AG09319 (cell line): ENCODE data around the gene GPR42.
"Not testable (repeated sequence)": the region's sequence is repeated elsewhere in the genome, so short reads cannot be mapped to it uniquely, and the experiment has no call there.

Experiments used
- DNase-seq: peaks from one replicate; pipeline ENCODE4 v3.0.0-alpha.2; 2010; ENCODE audit warnings: low read depth; ENCODE audit errors: extremely low read depth
- TF ChIP-seq, protein P1 (sequence below): IDR thresholded peaks from 2 replicates; pipeline ENCODE4 v1.5.1; 2011; ENCODE audit warnings: low read depth, mild to moderate bottlenecking, inconsistent platforms, low read length, moderate library complexity

Gene GPR42

DNA sequence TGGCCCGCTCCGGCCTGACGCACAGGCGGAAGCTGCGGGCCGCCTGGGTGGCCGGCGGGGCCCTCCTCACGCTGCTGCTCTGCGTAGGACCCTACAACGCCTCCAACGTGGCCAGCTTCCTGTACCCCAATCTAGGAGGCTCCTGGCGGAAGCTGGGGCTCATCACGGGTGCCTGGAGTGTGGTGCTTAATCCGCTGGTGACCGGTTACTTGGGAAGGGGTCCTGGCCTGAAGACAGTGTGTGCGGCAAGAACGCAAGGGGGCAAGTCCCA is 18.8 kb upstream of the GPR42 start:
- TF ChIP-seq, protein P1, sequence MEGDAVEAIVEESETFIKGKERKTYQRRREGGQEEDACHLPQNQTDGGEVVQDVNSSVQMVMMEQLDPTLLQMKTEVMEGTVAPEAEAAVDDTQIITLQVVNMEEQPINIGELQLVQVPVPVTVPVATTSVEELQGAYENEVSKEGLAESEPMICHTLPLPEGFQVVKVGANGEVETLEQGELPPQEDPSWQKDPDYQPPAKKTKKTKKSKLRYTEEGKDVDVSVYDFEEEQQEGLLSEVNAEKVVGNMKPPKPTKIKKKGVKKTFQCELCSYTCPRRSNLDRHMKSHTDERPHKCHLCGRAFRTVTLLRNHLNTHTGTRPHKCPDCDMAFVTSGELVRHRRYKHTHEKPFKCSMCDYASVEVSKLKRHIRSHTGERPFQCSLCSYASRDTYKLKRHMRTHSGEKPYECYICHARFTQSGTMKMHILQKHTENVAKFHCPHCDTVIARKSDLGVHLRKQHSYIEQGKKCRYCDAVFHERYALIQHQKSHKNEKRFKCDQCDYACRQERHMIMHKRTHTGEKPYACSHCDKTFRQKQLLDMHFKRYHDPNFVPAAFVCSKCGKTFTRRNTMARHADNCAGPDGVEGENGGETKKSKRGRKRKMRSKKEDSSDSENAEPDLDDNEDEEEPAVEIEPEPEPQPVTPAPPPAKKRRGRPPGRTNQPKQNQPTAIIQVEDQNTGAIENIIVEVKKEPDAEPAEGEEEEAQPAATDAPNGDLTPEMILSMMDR = no peak
- DNase-seq = no peak

DNA sequence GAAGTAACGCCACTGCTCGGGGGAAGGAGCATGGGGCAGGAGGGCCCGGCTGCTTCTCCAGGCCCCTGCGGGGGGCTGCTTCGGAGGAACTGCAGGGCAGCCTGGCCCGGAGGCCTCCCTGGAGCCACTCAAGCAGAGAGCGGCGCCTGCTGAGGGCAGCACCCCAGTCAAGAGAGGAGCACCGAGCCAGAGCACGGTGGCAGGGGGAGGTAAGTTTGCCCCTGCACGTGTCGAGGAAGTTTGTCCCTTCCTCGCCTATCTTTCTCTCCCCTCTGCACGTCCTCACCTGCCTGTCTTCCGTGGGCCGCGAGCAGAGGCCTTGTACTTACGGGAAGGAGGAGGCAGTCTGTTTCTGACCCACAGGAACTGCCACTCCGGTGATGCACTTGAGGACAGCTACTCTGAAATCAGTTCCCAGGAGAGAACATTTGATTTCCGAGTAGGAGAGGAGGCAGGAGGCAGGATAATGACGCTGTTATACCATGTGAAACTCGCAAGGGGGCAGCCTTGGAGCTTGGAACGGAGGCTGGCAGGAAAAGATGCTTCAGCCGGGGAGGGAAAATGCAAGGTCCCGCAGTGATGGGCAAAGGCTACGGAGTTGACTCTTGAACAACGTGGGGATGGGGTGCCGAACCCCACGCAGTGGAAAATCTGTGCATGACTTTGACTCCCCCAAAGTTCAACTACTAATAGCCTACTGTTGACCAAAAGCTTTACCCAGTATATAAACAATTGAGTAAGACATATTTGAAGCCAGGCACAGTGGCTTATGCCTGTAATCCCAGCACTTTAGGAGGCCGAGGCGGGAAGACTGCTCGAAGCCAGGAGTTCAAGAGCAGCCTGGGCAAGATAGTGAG is 18.2 kb upstream of the GPR42 start:
- TF ChIP-seq, protein P1 = peak; percentile 82
- peak; percentile 28 for DNase-seq

DNA sequence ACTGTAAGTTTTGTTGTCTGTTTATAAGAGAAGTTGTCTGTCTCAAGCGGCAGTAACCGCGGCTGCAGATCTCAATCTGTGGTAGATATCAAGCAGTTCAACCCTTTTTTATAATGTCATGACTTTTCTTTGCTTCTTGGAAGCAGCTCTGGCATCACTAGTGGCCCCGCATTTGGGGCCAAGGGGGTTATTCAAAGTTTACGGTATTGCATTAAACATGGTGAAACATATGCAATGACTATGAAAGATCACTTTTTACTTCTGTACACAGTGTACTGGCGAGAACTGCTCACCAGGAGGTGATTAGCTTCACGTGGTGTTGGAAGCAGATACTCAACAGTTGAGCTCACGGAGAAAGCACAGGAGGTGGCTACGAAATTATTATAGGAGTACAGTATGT is 17.2 kb upstream of the GPR42 start:
- TF ChIP-seq, protein P1 = no peak
- DNase-seq = no peak

DNA sequence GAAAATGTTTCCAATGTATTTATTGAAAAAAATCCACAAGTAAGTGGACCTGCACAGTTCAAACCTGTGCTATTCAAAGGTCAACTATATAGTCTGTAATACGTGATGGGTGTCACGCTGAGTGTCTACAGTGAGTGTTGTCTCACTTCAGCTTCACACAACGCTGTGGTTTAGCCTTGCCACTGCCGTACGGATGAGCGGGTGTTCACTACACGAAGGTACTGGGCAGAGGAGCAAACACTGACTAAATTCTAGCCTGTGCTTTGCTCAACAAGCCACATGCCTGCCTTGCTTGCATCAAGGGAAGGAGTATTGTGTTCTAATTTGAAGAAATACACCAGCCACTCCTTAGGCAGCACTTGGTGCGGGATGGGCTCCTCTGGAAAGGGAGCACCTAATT is 16.0 kb upstream of the GPR42 start:
- no peak for DNase-seq
- TF ChIP-seq, protein P1 = no peak

DNA sequence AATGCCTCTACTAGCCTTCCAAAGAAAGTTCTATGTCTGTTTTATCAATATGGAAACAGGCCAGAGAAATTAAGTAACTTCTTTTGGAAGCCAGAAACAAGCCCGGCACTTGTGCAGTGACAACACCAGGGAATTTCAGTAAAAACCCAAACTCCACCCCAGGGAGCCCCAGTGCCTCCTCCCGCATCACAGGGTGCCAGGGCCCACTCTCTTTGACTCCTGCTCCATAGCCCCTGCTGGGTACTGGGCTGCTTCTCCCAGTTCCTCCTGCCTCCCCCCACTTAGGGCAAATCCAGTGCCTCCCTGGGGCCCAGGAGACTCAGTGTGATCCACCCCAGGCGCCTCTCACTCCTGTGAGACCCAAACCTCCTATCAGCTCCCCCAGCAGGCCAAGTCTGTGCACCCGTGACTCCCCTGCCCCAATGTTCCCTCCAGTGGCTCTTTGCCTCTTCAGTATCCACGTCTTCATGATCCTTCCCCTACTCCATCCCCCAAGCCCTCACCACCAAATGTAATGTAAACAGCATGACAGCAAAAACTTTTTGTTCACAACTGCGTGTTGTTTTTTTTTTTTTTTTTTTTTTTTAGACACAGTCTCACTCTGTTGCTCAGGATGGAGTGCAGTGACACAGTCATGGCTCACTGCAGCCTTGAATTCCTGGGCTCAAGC is 14.9 kb upstream of the GPR42 start:
- no peak for DNase-seq
- TF ChIP-seq, protein P1 = no peak

DNA sequence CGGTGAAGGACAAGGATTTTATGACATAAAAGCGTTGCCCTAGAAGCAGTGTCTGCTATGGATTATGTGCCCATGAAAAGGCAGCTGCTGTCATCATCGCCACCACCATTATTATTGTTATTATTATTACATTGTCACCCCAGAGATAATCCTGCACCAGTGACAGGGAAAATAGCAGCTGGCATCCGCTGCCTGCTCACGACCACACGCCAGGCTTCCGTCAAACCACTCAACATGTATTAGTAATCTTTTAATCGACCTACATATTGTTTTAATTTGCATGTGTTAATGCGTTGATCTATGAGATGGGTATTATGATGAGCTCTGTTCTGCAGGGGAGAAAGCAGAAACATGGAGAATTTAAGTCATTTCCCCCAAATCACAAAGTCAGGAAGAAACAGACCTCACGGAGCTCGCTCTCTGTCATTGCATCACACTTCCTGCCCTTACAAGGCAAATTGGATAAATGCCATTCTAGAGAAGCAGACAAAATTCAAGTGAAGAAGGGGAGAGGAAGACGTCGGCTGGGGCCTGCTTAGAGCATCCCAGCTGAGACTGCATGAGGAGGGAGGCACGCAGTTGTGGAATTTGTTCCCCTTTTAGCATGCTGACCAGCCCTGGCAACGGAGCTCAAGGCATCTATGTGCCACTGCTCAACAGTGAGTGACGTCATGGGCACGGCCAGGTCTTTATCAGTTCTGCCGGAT is 12.8 kb upstream of the GPR42 start, which contains the start of gene FFAR3:
Gene FFAR3 (plus strand): TSS at position 594 of the 707 bp plus-strand sequence. CDS start 431 bp downstream, outside the sequence.
- TF ChIP-seq, protein P1 = no peak
- no peak for DNase-seq

DNA sequence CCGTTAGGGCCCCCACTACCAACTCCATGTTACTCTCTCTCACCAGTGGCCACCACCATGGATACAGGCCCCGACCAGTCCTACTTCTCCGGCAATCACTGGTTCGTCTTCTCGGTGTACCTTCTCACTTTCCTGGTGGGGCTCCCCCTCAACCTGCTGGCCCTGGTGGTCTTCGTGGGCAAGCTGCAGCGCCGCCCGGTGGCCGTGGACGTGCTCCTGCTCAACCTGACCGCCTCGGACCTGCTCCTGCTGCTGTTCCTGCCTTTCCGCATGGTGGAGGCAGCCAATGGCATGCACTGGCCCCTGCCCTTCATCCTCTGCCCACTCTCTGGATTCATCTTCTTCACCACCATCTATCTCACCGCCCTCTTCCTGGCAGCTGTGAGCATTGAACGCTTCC is 12.0 kb upstream of the GPR42 start:
- not testable (repeated sequence) for DNase-seq

DNA sequence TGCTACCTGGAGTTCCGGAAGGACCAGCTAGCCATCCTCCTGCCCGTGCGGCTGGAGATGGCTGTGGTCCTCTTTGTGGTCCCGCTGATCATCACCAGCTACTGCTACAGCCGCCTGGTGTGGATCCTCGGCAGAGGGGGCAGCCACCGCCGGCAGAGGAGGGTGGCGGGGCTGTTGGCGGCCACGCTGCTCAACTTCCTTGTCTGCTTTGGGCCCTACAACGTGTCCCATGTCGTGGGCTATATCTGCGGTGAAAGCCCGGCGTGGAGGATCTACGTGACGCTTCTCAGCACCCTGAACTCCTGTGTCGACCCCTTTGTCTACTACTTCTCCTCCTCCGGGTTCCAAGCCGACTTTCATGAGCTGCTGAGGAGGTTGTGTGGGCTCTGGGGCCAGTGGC is 11.5 kb upstream of the GPR42 start:
- not testable (repeated sequence) for DNase-seq

DNA sequence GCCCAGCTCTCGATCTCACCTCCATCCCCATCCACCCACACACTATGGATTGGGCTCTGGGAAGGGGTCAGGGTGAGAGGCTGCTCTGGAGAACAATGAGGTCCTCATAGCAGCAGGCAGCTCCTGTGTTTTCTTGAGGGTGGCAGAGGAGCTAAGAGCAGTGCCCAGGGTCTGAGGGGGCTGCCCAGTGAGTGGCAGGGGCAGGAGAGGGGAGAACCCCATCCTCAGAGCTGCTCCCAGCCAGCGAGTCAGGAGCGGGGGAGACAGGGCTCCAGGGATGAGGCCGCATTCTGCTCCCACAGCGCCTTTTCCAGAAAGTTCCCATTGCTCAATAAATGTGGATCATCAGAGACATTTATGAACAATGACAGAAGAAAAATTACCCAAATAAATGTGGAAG is 10.8 kb upstream of the GPR42 start:
- not testable (repeated sequence) for DNase-seq
